ENCODE results near the gene ZFAND3. TPM values are rescaled to one million over a fixed set of nuclear protein-coding genes. Genes with fewer than 3 reads are reported as not detected.
"Not testable (repeated sequence)": the region's sequence is repeated elsewhere in the genome, so short reads cannot be mapped to it uniquely, and the experiment has no call there.

Gene ZFAND3
- polyA plus RNA-seq, 1 experiment = 15.5 TPM

GRCh38 chr6:37943436-37944058 lies 124.0 kb downstream of the ZFAND3 start:
- H3K9me3 ChIP-seq (ENCODE audit: control insufficient read depth, insufficient read depth, low read length) = no peaks in the 10 kb centered on the region
- H3K27ac ChIP-seq (ENCODE audit: low read depth, low read length) = no peak overlapping the region
- no peak for DNase-seq (ENCODE audit: low read depth, low spot score)
- ChIA-PET POLR2A (no interaction called here), CTCF (no interaction called here)
- no peak overlapping the region for H3K4me3 ChIP-seq (ENCODE audit: low read depth, low read length)
- H3K27me3 ChIP-seq (ENCODE audit: control insufficient read depth, insufficient read depth, low read length) = no peaks in the 10 kb centered on the region
- TF ChIP-seq CTCF (IDR thresholded peaks at IDR 0.05; ENCODE audit: low read depth, low read length) = no peak

DNA sequence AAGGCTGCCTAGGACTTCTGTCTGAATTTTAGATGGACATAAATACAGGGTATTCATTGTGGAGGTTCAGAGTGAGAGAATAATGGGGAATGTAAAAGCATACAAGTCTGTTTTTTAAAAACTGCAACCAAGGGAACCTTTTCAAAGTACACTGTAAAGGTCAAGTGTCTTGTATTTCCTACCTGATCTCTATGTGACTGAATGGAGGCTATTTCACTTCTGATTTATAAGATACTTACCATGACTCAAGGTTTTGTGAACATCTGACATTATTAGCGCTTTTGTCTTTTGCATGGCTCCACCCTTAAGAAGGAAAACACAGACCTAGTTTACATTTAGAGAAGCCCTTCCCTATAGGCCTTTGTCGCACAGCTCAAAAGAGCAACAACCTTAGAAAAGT lies 126.5 kb downstream of the ZFAND3 start:
- DNase-seq (ENCODE audit: low read depth, low spot score) = no peak
- TF ChIP-seq CTCF (IDR thresholded peaks at IDR 0.05; ENCODE audit: low read depth, low read length) = no peak
- no peaks in the 10 kb centered on the region for H3K9me3 ChIP-seq (ENCODE audit: control insufficient read depth, insufficient read depth, low read length)
- ChIA-PET POLR2A (no interaction called here), CTCF (no interaction called here)
- H3K27ac ChIP-seq (ENCODE audit: low read depth, low read length) = no peak overlapping the region
- H3K4me3 ChIP-seq (ENCODE audit: low read depth, low read length) = no peak overlapping the region
- H3K27me3 ChIP-seq (ENCODE audit: control insufficient read depth, insufficient read depth, low read length) = no peaks in the 10 kb centered on the region

DNA sequence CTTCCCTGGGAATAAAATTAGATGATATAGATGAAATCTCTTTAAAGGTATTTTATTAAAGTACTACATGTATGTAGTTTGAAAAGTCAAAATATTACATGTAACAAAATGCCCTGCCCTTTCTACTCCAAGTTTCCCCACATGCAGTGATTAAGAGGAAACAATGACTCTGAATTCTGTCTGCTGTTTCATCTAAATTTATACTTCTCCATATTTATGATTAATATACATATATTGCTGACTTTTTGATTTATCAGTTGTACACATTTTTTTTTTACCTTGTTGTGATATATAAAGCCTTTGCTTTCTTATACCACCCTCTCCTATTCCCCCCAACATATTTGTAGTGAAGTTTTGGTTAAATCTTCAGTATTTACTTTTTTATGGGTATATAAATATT lies 127.9 kb downstream of the ZFAND3 start:
- no peaks in the 10 kb centered on the region for H3K27me3 ChIP-seq (ENCODE audit: control insufficient read depth, insufficient read depth, low read length)
- H3K9me3 ChIP-seq (ENCODE audit: control insufficient read depth, insufficient read depth, low read length) = no peaks in the 10 kb centered on the region
- CTCF ChIA-PET = no interaction called here
- H3K4me3 ChIP-seq (ENCODE audit: low read depth, low read length) = no peak overlapping the region
- POLR2A ChIA-PET = no interaction called here
- TF ChIP-seq CTCF (IDR thresholded peaks at IDR 0.05; ENCODE audit: low read depth, low read length) = no peak
- DNase-seq (ENCODE audit: low read depth, low spot score) = no peak
- no peak overlapping the region for H3K27ac ChIP-seq (ENCODE audit: low read depth, low read length)

- POLR2A ChIA-PET; H3K4me3 ChIP-seq (ENCODE audit: low read depth, low read length); DNase-seq (ENCODE audit: low read depth, low spot score); H3K27me3 ChIP-seq (ENCODE audit: control insufficient read depth, insufficient read depth, low read length); H3K27ac ChIP-seq (ENCODE audit: low read depth, low read length); H3K9me3 ChIP-seq (ENCODE audit: control insufficient read depth, insufficient read depth, low read length); CTCF ChIA-PET: not testable (repeated sequence)
Measured at GRCh38 chr6:37948584-37948983, 129.1 kb downstream of the ZFAND3 start.

DNA sequence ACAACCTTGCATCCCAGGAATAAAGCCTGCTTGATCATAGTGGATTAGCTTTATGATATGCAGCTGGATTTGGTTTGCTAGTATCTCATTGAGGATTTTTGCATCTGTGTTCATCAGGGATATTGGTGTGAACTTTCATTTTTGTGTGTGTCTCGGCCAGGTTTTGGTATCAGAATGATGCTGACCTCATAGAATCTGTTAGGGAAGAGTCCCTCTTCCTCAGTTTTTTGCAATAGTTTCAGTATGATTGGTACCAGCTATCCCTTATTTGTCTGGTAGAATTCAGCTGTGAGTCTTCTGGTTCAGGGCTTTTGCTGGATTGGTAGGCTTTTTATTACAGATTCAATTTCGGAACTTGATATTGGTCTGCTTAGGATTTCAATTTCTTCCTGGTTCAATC lies 132.5 kb downstream of the ZFAND3 start:
- no peak for DNase-seq (ENCODE audit: low read depth, low spot score)
- H3K27ac ChIP-seq (ENCODE audit: low read depth, low read length) = no peak overlapping the region
- no peak overlapping the region for H3K4me3 ChIP-seq (ENCODE audit: low read depth, low read length)
- POLR2A ChIA-PET = no interaction called here
- H3K27me3 ChIP-seq (ENCODE audit: control insufficient read depth, insufficient read depth, low read length) = no peaks in the 10 kb centered on the region
- CTCF ChIA-PET = no interaction called here
- no peaks in the 10 kb centered on the region for H3K9me3 ChIP-seq (ENCODE audit: control insufficient read depth, insufficient read depth, low read length)
- TF ChIP-seq CTCF (IDR thresholded peaks at IDR 0.05; ENCODE audit: low read depth, low read length) = no peak

DNA sequence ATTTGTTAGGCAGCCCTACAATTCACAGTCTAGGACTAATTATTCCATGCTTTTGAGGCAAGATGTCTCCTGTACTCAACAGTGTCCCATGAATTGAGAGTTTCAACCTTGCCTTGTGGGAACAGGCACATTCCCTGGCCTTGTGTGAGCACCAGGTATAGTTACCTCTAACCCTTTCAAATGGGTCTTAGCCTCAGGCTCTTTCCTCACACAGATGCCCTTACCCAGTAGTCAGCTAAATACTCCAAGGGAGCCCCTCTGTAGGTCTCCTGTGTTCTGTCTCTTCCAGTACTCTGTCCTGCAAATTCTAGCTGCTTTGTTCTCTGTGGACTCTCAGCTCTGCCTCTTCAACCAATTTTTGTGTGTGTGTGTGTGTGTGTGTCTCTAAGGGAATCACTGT lies 135.3 kb downstream of the ZFAND3 start:
- no peak overlapping the region for H3K4me3 ChIP-seq (ENCODE audit: low read depth, low read length)
- no peak overlapping the region for H3K27ac ChIP-seq (ENCODE audit: low read depth, low read length)
- TF ChIP-seq CTCF (IDR thresholded peaks at IDR 0.05; ENCODE audit: low read depth, low read length) = no peak
- H3K27me3 ChIP-seq (ENCODE audit: control insufficient read depth, insufficient read depth, low read length) = no peaks in the 10 kb centered on the region
- DNase-seq (ENCODE audit: low read depth, low spot score) = no peak
- ChIA-PET POLR2A (interaction anchor here (0.6 kb wide), 1 partner anchor 725 kb away, joined by 3 read pairs; no protein-coding TSS in a partner anchor), CTCF (no interaction called here)
- no peaks in the 10 kb centered on the region for H3K9me3 ChIP-seq (ENCODE audit: control insufficient read depth, insufficient read depth, low read length)

Measured in AG04450 (cell line).